ENCODE data around the gene SRSF5. TPM values are rescaled to one million over a fixed set of nuclear protein-coding genes. Genes with fewer than 3 reads are reported as not detected.
A peak's percentile ranks its signal among the peaks of the same experiment; 100 is the strongest.

Gene SRSF5
- total and polyA plus RNA-seq, 3 experiments from 2014 or later, result 291 to 1,226 (median 307) TPM

GRCh38 chr14:69780092-69780491, 13.2 kb downstream of the SRSF5 start:
- Mint-ChIP-seq H3K9me3 (no peaks in the 10 kb centered on the region), H3K36me3 (peaks cover 0 to 65% (median 25%) of the 10 kb centered on the region in 3 donors)
- POLR2A ChIA-PET, result no interaction called here

GRCh38 chr14:69780952-69781351, 14.0 kb downstream of the SRSF5 start:
- Mint-ChIP-seq H3K4me1 (peaks cover 36 to 57% (median 54%) of the 10 kb centered on the region in 3 donors), H3K9me3 (no peaks in the 10 kb centered on the region), H3K36me3 (peaks cover 0 to 60% (median 21%) of the 10 kb centered on the region in 3 donors), H3K4me3 (no peak overlapping the region), H3K27me3 (no peaks in the 10 kb centered on the region), H3K27ac (peak overlapping the region in 5 of 8 donors; percentile 2 to 73 (median 38))
- ChIA-PET CTCF (no interaction called here), POLR2A (no interaction called here)
- H3K4me1 ChIP-seq (ENCODE audit: insufficient read depth, low read length), result peaks cover 14% of the 10 kb centered on the region
- no peaks in the 10 kb centered on the region for H3K27me3 ChIP-seq (ENCODE audit: insufficient read depth, low read length, poor library complexity, severe bottlenecking)
- no peak overlapping the region for H3K4me3 ChIP-seq (ENCODE audit: low read length)
- H3K36me3 ChIP-seq (ENCODE audit: insufficient read depth, low read length), result peaks cover 1% of the 10 kb centered on the region
- H3K27ac ChIP-seq (ENCODE audit: low read depth, low read length), result no peak overlapping the region
- DNase-seq, result no peak
- no peaks in the 10 kb centered on the region for H3K9me3 ChIP-seq (ENCODE audit: low read length)

More at GRCh38 chr14:69780092-69780491, 13.2 kb downstream of the SRSF5 start:
- Histone ChIP-seq H3K36me3 (ENCODE audit: insufficient read depth, low read length) (peaks cover 8% of the 10 kb centered on the region), H3K27ac (ENCODE audit: low read depth, low read length) (no peak overlapping the region), H3K4me3 (ENCODE audit: low read length) (no peak overlapping the region), H3K27me3 (ENCODE audit: insufficient read depth, low read length, poor library complexity, severe bottlenecking) (no peaks in the 10 kb centered on the region), H3K4me1 (ENCODE audit: insufficient read depth, low read length) (peaks cover 19% of the 10 kb centered on the region), H3K9me3 (ENCODE audit: low read length) (no peaks in the 10 kb centered on the region)
- no peak overlapping the region for H3K4me3 Mint-ChIP-seq
- no peak for DNase-seq
- H3K4me1 Mint-ChIP-seq, result peaks cover 42 to 63% (median 61%) of the 10 kb centered on the region in 3 donors
- H3K27ac Mint-ChIP-seq, result peak overlapping the region in 2 of 8 donors; percentile 6 to 16
- H3K27me3 Mint-ChIP-seq, result no peaks in the 10 kb centered on the region
- CTCF ChIA-PET, result no interaction called here

- CTCF ChIA-PET, result no interaction called here
- Histone ChIP-seq H3K36me3 (ENCODE audit: insufficient read depth, low read length) (no peaks in the 10 kb centered on the region), H3K27me3 (ENCODE audit: insufficient read depth, low read length, poor library complexity, severe bottlenecking) (no peaks in the 10 kb centered on the region), H3K27ac (ENCODE audit: low read depth, low read length) (no peak overlapping the region), H3K4me1 (ENCODE audit: insufficient read depth, low read length) (no peaks in the 10 kb centered on the region), H3K9me3 (ENCODE audit: low read length) (no peaks in the 10 kb centered on the region), H3K4me3 (ENCODE audit: low read length) (no peak overlapping the region)
- POLR2A ChIA-PET, result no interaction called here
- Mint-ChIP-seq H3K36me3 (peaks cover 0 to 32% (median 7%) of the 10 kb centered on the region in 3 donors), H3K4me1 (peaks cover 8 to 21% (median 20%) of the 10 kb centered on the region in 3 donors), H3K4me3 (no peak overlapping the region), H3K9me3 (no peaks in the 10 kb centered on the region), H3K27ac (peak overlapping the region in 1 of 8 donors; percentile 17), H3K27me3 (no peaks in the 10 kb centered on the region)
- no peak for DNase-seq
Observed at GRCh38 chr14:69784942-69785341, 18.0 kb downstream of the SRSF5 start.

- H3K4me3 ChIP-seq (ENCODE audit: low read length), result no peak overlapping the region
- no peaks in the 10 kb centered on the region for H3K9me3 ChIP-seq (ENCODE audit: low read length)
- H3K27ac ChIP-seq (ENCODE audit: low read depth, low read length), result no peak overlapping the region
- no peaks in the 10 kb centered on the region for H3K36me3 ChIP-seq (ENCODE audit: insufficient read depth, low read length)
- H3K4me1 Mint-ChIP-seq, result peaks cover 0 to 9% (median 5%) of the 10 kb centered on the region in 3 donors
- H3K27me3 Mint-ChIP-seq, result no peaks in the 10 kb centered on the region
- no peak for DNase-seq
- CTCF ChIA-PET, result no interaction called here
- peak overlapping the region in 1 of 8 donors; percentile 77 for H3K27ac Mint-ChIP-seq
- H3K27me3 ChIP-seq (ENCODE audit: insufficient read depth, low read length, poor library complexity, severe bottlenecking), result no peaks in the 10 kb centered on the region
- no peaks in the 10 kb centered on the region for H3K4me1 ChIP-seq (ENCODE audit: insufficient read depth, low read length)
- no peaks in the 10 kb centered on the region for H3K9me3 Mint-ChIP-seq
- H3K36me3 Mint-ChIP-seq, result peaks cover 0 to 19% (median 3%) of the 10 kb centered on the region in 3 donors
- no peak overlapping the region for H3K4me3 Mint-ChIP-seq
- POLR2A ChIA-PET, result no interaction called here
Observed at GRCh38 chr14:69786603-69787002, 19.7 kb downstream of the SRSF5 start.

- no peak for DNase-seq
- H3K4me3 ChIP-seq (ENCODE audit: low read length), result no peak overlapping the region
- no peaks in the 10 kb centered on the region for H3K9me3 Mint-ChIP-seq
- POLR2A ChIA-PET, result no interaction called here
- no peaks in the 10 kb centered on the region for H3K27me3 ChIP-seq (ENCODE audit: insufficient read depth, low read length, poor library complexity, severe bottlenecking)
- H3K4me3 Mint-ChIP-seq, result no peak overlapping the region
- no peak overlapping the region for H3K27ac Mint-ChIP-seq
- no peaks in the 10 kb centered on the region for H3K36me3 ChIP-seq (ENCODE audit: insufficient read depth, low read length)
- H3K36me3 Mint-ChIP-seq, result peaks cover 0 to 14% (median 3%) of the 10 kb centered on the region in 3 donors
- H3K4me1 Mint-ChIP-seq, result peaks cover 0 to 3% (median 0%) of the 10 kb centered on the region in 3 donors
- H3K27ac ChIP-seq (ENCODE audit: low read depth, low read length), result no peak overlapping the region
- no peaks in the 10 kb centered on the region for H3K27me3 Mint-ChIP-seq
- CTCF ChIA-PET, result no interaction called here
- no peaks in the 10 kb centered on the region for H3K4me1 ChIP-seq (ENCODE audit: insufficient read depth, low read length)
- H3K9me3 ChIP-seq (ENCODE audit: low read length), result no peaks in the 10 kb centered on the region
Observed at GRCh38 chr14:69789118-69789640, 22.2 kb downstream of the SRSF5 start.

- Mint-ChIP-seq H3K4me1 (no peaks in the 10 kb centered on the region), H3K4me3 (no peak overlapping the region), H3K27ac (peak overlapping the region in 1 of 8 donors; percentile 64), H3K9me3 (no peaks in the 10 kb centered on the region), H3K36me3 (peaks cover 0 to 2% (median under 1%) of the 10 kb centered on the region in 3 donors), H3K27me3 (peaks cover 0 to 2% of the 10 kb centered on the region in 2 donors)
- Histone ChIP-seq H3K27ac (ENCODE audit: low read depth, low read length) (no peak overlapping the region), H3K9me3 (ENCODE audit: low read length) (no peaks in the 10 kb centered on the region), H3K36me3 (ENCODE audit: insufficient read depth, low read length) (no peaks in the 10 kb centered on the region), H3K27me3 (ENCODE audit: insufficient read depth, low read length, poor library complexity, severe bottlenecking) (no peaks in the 10 kb centered on the region), H3K4me3 (ENCODE audit: low read length) (no peak overlapping the region), H3K4me1 (ENCODE audit: insufficient read depth, low read length) (no peaks in the 10 kb centered on the region)
- POLR2A ChIA-PET, result no interaction called here
- CTCF ChIA-PET, result no interaction called here
- DNase-seq, result no peak
Observed at GRCh38 chr14:69792887-69793421, 26.0 kb downstream of the SRSF5 start.

GRCh38 chr14:69794791-69795190, 27.8 kb downstream of the SRSF5 start:
- peaks cover 0 to 2% (median 0%) of the 10 kb centered on the region in 3 donors for H3K36me3 Mint-ChIP-seq
- H3K27ac ChIP-seq (ENCODE audit: low read depth, low read length), result no peak overlapping the region
- H3K9me3 Mint-ChIP-seq, result peaks cover 0 to 2% (median 0%) of the 10 kb centered on the region in 5 donors
- H3K27ac Mint-ChIP-seq, result no peak overlapping the region
- H3K27me3 Mint-ChIP-seq, result peaks cover 2 to 5% of the 10 kb centered on the region in 2 donors
- no peaks in the 10 kb centered on the region for H3K27me3 ChIP-seq (ENCODE audit: insufficient read depth, low read length, poor library complexity, severe bottlenecking)
- H3K4me1 ChIP-seq (ENCODE audit: insufficient read depth, low read length), result no peaks in the 10 kb centered on the region
- no peak overlapping the region for H3K4me3 ChIP-seq (ENCODE audit: low read length)
- H3K4me1 Mint-ChIP-seq, result no peaks in the 10 kb centered on the region
- ChIA-PET POLR2A (no interaction called here), CTCF (no interaction called here)
- no peaks in the 10 kb centered on the region for H3K9me3 ChIP-seq (ENCODE audit: low read length)
- no peak overlapping the region for H3K4me3 Mint-ChIP-seq
- DNase-seq, result no peak
- no peaks in the 10 kb centered on the region for H3K36me3 ChIP-seq (ENCODE audit: insufficient read depth, low read length)

- peaks cover 5 to 9% of the 10 kb centered on the region in 2 donors for H3K27me3 Mint-ChIP-seq
- H3K36me3 ChIP-seq (ENCODE audit: insufficient read depth, low read length), result no peaks in the 10 kb centered on the region
- H3K4me1 ChIP-seq (ENCODE audit: insufficient read depth, low read length), result no peaks in the 10 kb centered on the region
- H3K36me3 Mint-ChIP-seq, result peaks cover 0 to 11% (median 0%) of the 10 kb centered on the region in 3 donors
- no peak for DNase-seq
- H3K4me3 Mint-ChIP-seq, result no peak overlapping the region
- no peaks in the 10 kb centered on the region for H3K9me3 ChIP-seq (ENCODE audit: low read length)
- no peak overlapping the region for H3K27ac ChIP-seq (ENCODE audit: low read depth, low read length)
- H3K27me3 ChIP-seq (ENCODE audit: insufficient read depth, low read length, poor library complexity, severe bottlenecking), result no peaks in the 10 kb centered on the region
- H3K4me3 ChIP-seq (ENCODE audit: low read length), result no peak overlapping the region
- H3K4me1 Mint-ChIP-seq, result no peaks in the 10 kb centered on the region
- H3K27ac Mint-ChIP-seq, result no peak overlapping the region
- H3K9me3 Mint-ChIP-seq, result peaks cover 0 to 6% (median 0%) of the 10 kb centered on the region in 5 donors
- ChIA-PET CTCF (no interaction called here), POLR2A (no interaction called here)
Observed at GRCh38 chr14:69795691-69796090, 28.7 kb downstream of the SRSF5 start.
